Esophagus (tissue), 2 donors: Measurements from ENCODE around the gene AAK1. TPM values are rescaled to one million over a fixed set of nuclear protein-coding genes. Genes with fewer than 3 reads are reported as not detected.

Experiments used
- H3K27ac ChIP-seq, 2 donors: one replicate each; pipeline ENCODE4 v1.5.1; 2013; ENCODE audit warnings: low read depth in 2 of 2, mild to moderate bottlenecking in 2 of 2, inconsistent platforms in 1 of 2, low read length in 1 of 2, moderate library complexity in 1 of 2
- H3K27me3 ChIP-seq, 2 donors: one replicate each; pipeline ENCODE4 v1.6.1; 2013; ENCODE audit warnings: low read length in 2 of 2, control low read depth in 1 of 2, mild to moderate bottlenecking in 1 of 2; ENCODE audit not compliant: insufficient read depth in 2 of 2, control insufficient read depth in 1 of 2
- H3K36me3 ChIP-seq, 2 donors: one replicate each; pipeline ENCODE4 v1.6.1; 2013; ENCODE audit warnings: low read length in 1 of 2; ENCODE audit not compliant: control insufficient read depth in 2 of 2, insufficient read depth in 2 of 2
- H3K4me1 ChIP-seq, 2 donors: one replicate each; pipeline ENCODE4 v1.6.1; 2013; ENCODE audit warnings: low read length in 1 of 2; ENCODE audit not compliant: control insufficient read depth in 2 of 2, insufficient read depth in 2 of 2
- H3K4me3 ChIP-seq, 2 donors: one replicate each; pipeline ENCODE4 v1.5.1; 2013; ENCODE audit warnings: low read length in 2 of 2, mild to moderate bottlenecking in 2 of 2, low read depth in 1 of 2, moderate library complexity in 1 of 2
- H3K9me3 ChIP-seq, 2 donors: one replicate each; pipeline ENCODE4 v1.6.1; 2013; ENCODE audit warnings: mild to moderate bottlenecking in 2 of 2, low read depth in 1 of 2, low read length in 1 of 2, moderate library complexity in 1 of 2; ENCODE audit not compliant: control insufficient read depth in 2 of 2, insufficient read depth in 1 of 2
- WGBS, 2 donors: extraction: QIAGEN DNeasy Blood & Tissue Kit; methylation state at CpG; one replicate each; pipeline ENCODE4 v1.1.7; 2013; 5-methylcytosine and 5-hydroxymethylcytosine counted together
- polyA plus RNA-seq, 2 donors: library from polyadenylated mRNA; stranded (reverse); fragments of 200-250 nt; gene quantifications; one replicate each; pipeline ENCODE4 v1.2.3, GENCODE V29; 2013
- donor health status: healthy with polysubstance abuse.
- donor health status: Bipolar disorder and iron deficiency.

AAK1 gene
- polyA plus RNA-seq, 2 donors = 4.4 to 8.4 TPM

GRCh38 chr2:69501301-69501700 lies 142.2 kb downstream of the AAK1 start:
- Histone ChIP-seq H3K4me1 (no peaks in the 10 kb centered on the region), H3K27ac (no peak overlapping the region), H3K27me3 (no peaks in the 10 kb centered on the region), H3K9me3 (no peaks in the 10 kb centered on the region), H3K4me3 (no peak overlapping the region), H3K36me3 (peaks cover 10 to 12% of the 10 kb centered on the region in 2 donors)
- 84 to 89% methylated on average over 3 of the region's 3 CpGs for WGBS, 2 donors

- H3K27me3 ChIP-seq = no peaks in the 10 kb centered on the region
- no peak overlapping the region for H3K27ac ChIP-seq
- no peaks in the 10 kb centered on the region for H3K9me3 ChIP-seq
- no peak overlapping the region for H3K4me3 ChIP-seq
- WGBS, 2 donors = 50 to 60% methylated on average over 3 of the region's 3 CpGs
- no peaks in the 10 kb centered on the region for H3K4me1 ChIP-seq
- peaks cover 7 to 8% of the 10 kb centered on the region in 2 donors for H3K36me3 ChIP-seq
Measured at GRCh38 chr2:69499966-69500365, 143.6 kb downstream of the AAK1 start.

- H3K4me3 ChIP-seq = no peak overlapping the region
- H3K27me3 ChIP-seq = no peaks in the 10 kb centered on the region
- WGBS, 2 donors = 74 to 83% methylated on average over 3 of the region's 3 CpGs
- no peaks in the 10 kb centered on the region for H3K4me1 ChIP-seq
- H3K36me3 ChIP-seq = peaks cover 7 to 9% of the 10 kb centered on the region in 2 donors
- no peak overlapping the region for H3K27ac ChIP-seq
- no peaks in the 10 kb centered on the region for H3K9me3 ChIP-seq
Measured at GRCh38 chr2:69499242-69499641, 144.3 kb downstream of the AAK1 start.

- 79 to 91% methylated on average over 3 of the region's 3 CpGs for WGBS, 2 donors
- Histone ChIP-seq H3K4me3 (no peak overlapping the region), H3K27ac (no peak overlapping the region), H3K4me1 (no peaks in the 10 kb centered on the region), H3K36me3 (peaks cover 5 to 10% of the 10 kb centered on the region in 2 donors), H3K9me3 (no peaks in the 10 kb centered on the region), H3K27me3 (no peaks in the 10 kb centered on the region)
Measured at GRCh38 chr2:69495861-69496260, 147.7 kb downstream of the AAK1 start.

- WGBS, 2 donors = 72 to 92% methylated on average over 3 of the region's 3 CpGs
- no peak overlapping the region for H3K27ac ChIP-seq
Measured at GRCh38 chr2:69495008-69495407, 148.5 kb downstream of the AAK1 start.

GRCh38 chr2:69494126-69494525 lies 149.4 kb downstream of the AAK1 start:
- Histone ChIP-seq H3K4me3 (no peak overlapping the region), H3K27ac (no peak overlapping the region), H3K9me3 (no peaks in the 10 kb centered on the region), H3K27me3 (no peaks in the 10 kb centered on the region), H3K4me1 (no peaks in the 10 kb centered on the region), H3K36me3 (peaks cover 5 to 10% of the 10 kb centered on the region in 2 donors)
- 64 to 81% methylated on average over 3 of the region's 3 CpGs for WGBS, 2 donors

More at GRCh38 chr2:69495008-69495407, 148.5 kb downstream of the AAK1 start:
- Histone ChIP-seq H3K4me1 (no peaks in the 10 kb centered on the region), H3K36me3 (peaks cover 5 to 10% of the 10 kb centered on the region in 2 donors), H3K9me3 (no peaks in the 10 kb centered on the region), H3K4me3 (no peak overlapping the region), H3K27me3 (no peaks in the 10 kb centered on the region)

- Histone ChIP-seq H3K27me3 (no peaks in the 10 kb centered on the region), H3K36me3 (peaks cover 0 to 5% of the 10 kb centered on the region in 2 donors)
- WGBS, 2 donors = 64 to 70% methylated on average over 6 of the region's 6 CpGs
Measured at GRCh38 chr2:69493268-69493667, 150.3 kb downstream of the AAK1 start.

GRCh38 chr2:69491864-69492263 lies 151.7 kb downstream of the AAK1 start:
- Histone ChIP-seq H3K9me3 (no peaks in the 10 kb centered on the region), H3K4me1 (no peaks in the 10 kb centered on the region), H3K4me3 (no peak overlapping the region), H3K36me3 (peaks cover 3 to 4% of the 10 kb centered on the region in 2 donors), H3K27ac (no peak overlapping the region), H3K27me3 (no peaks in the 10 kb centered on the region)
- 85 to 89% methylated on average over 4 of the region's 4 CpGs for WGBS, 2 donors

More at GRCh38 chr2:69493268-69493667, 150.3 kb downstream of the AAK1 start:
- Histone ChIP-seq H3K4me1 (no peaks in the 10 kb centered on the region), H3K9me3 (no peaks in the 10 kb centered on the region), H3K4me3 (no peak overlapping the region), H3K27ac (no peak overlapping the region)

- 80 to 84% methylated on average over 1 of the region's 1 CpG for WGBS, 2 donors
- Histone ChIP-seq H3K9me3 (no peaks in the 10 kb centered on the region), H3K4me3 (no peak overlapping the region), H3K27ac (no peak overlapping the region), H3K4me1 (no peaks in the 10 kb centered on the region), H3K36me3 (peaks cover 3 to 4% of the 10 kb centered on the region in 2 donors), H3K27me3 (no peaks in the 10 kb centered on the region)
Measured at GRCh38 chr2:69490486-69490885, 153.1 kb downstream of the AAK1 start.

GRCh38 chr2:69489793-69490192 lies 153.7 kb downstream of the AAK1 start:
- Histone ChIP-seq H3K36me3 (peaks cover 3 to 4% of the 10 kb centered on the region in 2 donors), H3K4me1 (no peaks in the 10 kb centered on the region), H3K27me3 (no peaks in the 10 kb centered on the region), H3K27ac (no peak overlapping the region), H3K4me3 (no peak overlapping the region), H3K9me3 (no peaks in the 10 kb centered on the region)
- WGBS, 2 donors = 78 to 82% methylated on average over 6 of the region's 6 CpGs
